ENCODE data around the gene ART5.

DNA sequence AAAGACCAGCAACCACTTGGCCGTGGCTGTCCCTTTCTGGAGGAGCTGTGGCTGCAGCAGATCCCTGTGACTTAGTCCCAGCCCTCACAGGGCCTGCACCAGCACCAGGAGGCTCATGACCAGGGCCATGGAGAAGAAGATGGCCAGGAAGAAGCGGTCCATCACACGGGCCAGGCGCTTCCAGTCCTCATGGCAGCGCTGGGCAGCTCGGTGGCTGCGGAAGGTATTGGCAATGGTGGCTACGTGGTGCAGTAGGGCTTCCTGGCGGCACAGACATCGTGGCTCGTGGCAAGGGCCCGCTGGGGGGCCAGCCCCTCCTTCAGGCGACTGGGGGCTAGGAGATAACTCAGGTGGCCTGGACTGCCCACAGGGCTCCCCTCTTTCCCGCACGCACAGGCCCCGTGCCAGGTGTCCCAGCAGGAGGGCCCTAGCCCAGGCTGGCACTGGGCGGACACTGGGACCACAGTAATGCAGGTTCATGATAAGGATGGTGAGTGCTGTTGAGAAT, 24.3 kb upstream of the ART5 start:
- TF ChIP-seq, protein P1, sequence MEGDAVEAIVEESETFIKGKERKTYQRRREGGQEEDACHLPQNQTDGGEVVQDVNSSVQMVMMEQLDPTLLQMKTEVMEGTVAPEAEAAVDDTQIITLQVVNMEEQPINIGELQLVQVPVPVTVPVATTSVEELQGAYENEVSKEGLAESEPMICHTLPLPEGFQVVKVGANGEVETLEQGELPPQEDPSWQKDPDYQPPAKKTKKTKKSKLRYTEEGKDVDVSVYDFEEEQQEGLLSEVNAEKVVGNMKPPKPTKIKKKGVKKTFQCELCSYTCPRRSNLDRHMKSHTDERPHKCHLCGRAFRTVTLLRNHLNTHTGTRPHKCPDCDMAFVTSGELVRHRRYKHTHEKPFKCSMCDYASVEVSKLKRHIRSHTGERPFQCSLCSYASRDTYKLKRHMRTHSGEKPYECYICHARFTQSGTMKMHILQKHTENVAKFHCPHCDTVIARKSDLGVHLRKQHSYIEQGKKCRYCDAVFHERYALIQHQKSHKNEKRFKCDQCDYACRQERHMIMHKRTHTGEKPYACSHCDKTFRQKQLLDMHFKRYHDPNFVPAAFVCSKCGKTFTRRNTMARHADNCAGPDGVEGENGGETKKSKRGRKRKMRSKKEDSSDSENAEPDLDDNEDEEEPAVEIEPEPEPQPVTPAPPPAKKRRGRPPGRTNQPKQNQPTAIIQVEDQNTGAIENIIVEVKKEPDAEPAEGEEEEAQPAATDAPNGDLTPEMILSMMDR (IDR thresholded peaks at IDR 0.05): no peak
- TF ChIP-seq EP300 (IDR thresholded peaks at IDR 0.05; ENCODE audit: low read depth) (no peak), POLR2AphosphoS5 (IDR thresholded peaks at IDR 0.05) (no peak)
